ENCODE data around the gene PTPRK.

The PTPRK gene

DNA sequence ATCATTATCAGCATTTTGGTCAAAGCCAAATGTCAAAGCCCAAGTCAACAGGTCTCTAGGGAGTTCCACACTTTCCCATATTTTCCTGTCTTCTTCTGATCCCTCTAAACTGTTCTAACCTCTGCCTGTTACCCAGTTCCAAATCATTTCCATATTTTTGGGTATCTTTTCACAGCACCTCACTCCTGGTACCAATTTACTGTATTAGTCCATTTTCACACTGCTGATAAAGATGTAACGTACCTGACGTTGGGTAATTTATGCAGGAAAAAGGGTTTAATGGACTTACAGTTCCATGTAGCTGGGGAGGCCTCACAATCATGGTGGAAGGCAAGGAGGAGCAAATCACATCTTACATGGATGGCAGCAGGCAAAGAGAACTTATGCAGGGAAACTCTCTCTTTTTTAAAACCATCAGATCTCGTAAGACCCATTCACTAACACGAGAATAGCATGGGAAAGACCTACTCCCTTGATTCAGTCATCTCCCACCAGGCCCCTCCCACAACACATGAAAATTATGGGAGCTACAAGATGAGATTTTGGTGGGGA lies 143.4 kb downstream of the PTPRK start:
- no peak for DNase-seq

DNA sequence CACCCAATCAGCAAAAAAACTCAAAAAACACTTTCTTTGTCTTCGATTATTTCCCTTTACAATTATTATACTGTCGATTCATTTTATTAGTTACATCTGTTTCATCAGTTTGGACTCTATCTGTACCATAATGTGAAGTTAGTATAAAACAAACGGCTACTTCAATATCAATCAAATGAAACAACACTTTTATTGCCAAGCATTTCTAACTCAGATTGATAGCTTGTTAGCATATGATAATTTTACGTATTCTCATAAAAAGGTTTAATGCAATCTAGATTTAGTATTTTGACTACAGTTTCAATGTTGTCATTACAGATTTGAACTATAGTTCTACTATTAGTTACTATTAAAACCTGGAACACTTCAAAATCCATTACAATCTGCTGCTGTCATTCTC lies 149.3 kb downstream of the PTPRK start:
- no peak for DNase-seq

DNA sequence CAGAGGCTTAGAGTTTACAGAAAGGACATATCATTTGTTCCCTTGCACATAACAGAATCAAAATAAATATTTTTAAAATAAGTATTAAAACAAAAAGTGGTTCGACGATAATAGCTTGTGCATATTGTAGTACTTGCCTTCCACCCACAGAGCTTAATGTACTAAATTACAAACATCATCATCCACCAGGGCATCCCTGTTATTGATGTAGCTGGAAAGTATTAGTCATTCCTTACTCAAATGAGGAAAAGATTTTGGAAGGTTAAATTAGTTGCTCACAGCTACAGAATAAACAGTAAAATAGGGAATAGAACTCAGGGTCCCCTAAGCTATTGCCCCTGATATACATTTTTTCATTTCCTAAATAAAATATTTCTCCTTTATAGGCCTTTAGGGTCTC lies 150.3 kb downstream of the PTPRK start:
- no peak for DNase-seq

DNA sequence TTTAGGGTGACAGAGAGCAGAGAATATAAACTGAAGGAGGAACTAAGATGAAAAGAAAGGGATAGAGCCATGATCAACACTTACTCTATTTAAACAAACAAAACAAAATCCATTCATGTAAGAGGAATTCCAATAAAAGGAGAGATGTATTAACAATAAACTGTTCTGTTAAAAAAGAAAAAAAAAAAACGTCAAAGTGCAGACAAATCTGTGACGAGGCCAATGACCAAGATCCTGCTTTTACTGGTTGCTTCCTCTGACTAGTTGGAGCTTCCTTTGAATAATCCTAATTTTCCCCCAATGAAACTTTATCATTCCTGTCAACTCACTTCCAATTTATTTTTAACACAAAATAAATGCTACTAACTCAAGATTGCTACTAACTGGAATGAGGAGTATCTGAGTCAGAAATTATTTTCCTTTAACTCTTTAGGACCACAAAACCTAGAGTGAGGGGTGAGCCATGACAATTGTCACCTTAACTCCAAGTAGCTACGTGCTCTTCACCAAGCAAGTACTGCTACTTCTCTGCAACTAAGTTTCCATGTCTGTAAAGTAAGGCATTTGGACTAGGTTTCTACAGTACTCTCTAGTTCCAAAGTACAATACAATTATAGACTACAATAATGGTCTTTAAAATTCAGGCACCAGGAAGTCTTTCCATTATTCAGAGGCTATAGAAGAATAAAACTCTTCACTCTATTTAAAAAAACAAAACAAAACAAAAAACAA lies 152.0 kb downstream of the PTPRK start:
- no peak for DNase-seq

DNA sequence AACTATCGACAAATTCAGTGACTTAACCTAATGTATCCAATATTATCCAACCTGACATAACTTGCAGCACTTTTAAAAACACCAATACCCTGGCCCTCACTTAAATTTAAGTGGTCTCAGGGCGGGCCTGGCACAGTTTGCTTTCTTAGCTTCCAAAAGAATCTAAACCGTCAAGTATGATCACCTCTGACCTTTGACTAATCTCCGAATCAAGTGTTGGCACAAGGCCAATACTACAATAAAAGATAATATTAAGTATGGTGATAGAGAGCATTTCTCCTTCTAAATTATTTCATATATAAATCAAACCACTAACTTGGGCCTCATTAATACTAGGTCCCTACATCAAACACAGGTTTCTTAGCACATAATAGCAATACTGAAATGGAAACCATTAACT lies 153.0 kb downstream of the PTPRK start:
- no peak for DNase-seq

DNA sequence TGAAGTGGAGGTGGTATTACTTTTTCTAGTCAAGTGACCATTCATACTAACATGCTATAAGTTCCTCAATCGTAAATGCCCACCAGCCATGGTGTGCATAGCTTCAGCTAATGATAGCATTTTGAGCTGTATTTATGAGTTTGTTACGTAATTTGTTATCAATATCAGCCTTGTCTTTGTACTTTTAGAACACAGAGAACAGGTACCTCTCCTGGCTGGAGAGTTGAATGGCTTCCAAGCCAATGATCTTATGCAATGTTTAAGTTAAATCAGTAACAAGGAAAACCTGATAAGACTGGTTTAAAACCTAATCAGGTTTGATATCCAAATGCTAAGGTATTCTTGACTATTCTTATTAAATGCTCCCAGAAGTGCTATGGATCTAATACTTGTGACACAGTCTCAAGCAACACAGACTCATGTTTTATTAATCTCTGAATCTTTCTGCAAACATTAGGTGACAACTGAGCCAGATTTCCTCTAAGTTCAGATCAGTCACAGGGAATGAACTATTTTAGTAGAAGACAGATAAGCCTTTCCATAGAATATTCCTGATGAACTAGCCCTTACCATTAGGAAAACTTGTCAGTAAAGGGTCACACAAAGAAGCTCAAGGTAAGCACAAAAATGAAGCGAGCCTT lies 154.8 kb downstream of the PTPRK start:
- no peak for DNase-seq

DNA sequence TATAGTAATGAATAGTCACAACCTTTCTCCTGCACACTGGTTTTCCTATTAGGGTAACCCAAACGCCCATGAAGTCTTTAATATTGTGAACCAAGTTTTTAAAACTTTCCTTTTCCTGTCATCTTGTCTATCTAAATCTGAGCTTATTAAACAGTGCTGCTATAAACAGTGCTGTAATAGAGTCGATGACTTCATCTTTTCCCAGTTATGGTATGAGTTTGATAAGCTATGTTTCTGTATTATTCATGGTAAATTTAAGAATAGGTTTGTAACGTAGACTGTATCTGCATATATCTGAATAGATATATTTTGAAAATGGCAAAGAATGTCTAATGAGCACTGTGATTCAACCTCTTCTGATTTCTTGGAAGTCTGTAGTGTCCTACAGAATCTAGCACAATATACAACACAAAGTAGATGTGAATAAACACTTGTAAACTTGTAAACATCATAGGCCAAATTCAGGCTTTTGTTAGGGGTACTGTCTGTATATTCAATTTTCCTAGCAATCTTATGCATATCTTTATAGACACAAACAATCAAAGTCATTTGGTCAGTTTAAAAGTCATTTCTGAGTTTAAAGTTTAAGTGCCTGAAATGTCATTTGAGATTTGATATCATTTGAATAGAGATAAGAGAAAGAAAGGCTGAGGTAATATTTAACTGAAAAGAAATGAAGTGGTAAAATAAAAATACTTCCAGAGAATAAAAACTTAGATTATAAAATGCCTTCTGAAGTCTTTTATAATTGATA lies 155.5 kb downstream of the PTPRK start:
- DNase-seq: no peak

DNA sequence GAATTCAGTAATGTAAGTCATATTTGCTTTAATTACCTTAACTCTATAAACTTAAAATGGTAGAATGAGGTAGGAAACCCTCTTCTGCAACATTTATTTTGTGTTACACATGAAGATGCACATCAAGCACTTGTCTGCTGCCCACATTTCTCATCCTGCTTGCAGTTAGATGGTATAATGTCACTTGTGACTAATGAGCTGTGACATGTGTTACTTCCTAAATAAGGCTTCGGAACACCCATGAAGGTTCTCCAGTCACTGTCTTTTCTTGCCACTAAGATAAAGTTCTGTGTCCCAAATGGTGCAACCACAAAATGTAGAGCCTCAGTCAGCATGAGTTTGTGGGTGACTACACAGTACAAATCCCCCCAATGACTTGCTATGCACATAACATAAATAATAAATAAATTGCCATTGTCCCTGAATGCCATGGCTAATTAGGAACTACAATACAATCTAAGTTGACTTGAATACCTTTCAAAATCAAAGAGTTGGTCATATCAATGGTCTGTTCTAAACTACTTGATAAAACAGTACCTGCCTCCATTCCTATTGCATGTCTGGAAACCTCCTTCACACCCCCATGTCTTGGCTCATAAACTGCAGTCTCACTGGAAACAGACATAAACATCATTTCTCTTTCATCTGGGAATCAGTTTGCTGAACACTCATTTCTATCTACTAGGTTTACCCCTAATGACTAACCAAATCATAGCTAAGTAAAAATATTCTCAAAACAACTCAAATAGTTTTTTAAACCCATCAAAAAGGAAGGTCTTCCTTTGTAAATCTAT lies 157.2 kb downstream of the PTPRK start:
- no peak for DNase-seq

DNA sequence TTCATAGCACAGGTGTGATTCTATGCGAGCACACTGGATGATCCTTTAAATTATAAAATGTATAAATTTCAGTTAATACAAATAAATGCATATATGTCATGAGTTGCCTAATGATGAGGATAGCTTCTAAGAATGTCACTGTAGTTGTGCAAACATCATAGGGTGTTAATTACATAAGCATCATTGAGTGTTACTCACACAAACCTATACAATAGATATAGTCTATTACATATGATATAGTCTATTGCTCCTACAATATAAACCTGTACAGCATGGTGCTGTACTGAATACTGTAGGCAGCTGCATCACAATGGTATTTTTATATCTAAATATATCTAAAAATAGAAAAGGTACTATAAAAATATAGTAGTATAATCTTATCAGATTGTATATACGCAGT lies 159.0 kb downstream of the PTPRK start:
- no peak for DNase-seq

DNA sequence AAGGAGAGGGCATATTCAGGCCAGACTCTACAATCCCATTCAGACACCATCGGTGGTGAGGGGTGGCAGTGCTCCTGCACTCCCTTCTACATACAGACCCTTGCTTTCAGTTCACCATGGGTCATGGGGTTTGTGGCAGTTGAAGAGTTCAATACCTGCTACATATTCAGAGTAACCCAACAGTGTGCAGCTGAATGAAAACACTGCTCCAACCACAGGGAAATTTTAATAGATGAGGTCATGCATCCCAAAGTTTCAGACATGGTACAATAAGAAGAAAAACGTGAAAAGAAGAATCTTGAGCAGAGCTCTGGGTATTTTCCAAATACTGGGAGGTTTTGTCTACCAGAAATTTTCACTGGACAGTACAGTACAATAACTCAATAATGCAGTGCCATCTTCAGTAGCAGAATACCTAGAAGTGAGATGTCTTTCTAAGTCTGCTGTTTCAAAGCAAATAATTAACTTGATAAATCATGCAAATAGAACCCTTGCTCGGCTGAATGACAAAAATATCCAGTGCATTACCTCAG lies 162.1 kb downstream of the PTPRK start:
- no peak for DNase-seq

DNA sequence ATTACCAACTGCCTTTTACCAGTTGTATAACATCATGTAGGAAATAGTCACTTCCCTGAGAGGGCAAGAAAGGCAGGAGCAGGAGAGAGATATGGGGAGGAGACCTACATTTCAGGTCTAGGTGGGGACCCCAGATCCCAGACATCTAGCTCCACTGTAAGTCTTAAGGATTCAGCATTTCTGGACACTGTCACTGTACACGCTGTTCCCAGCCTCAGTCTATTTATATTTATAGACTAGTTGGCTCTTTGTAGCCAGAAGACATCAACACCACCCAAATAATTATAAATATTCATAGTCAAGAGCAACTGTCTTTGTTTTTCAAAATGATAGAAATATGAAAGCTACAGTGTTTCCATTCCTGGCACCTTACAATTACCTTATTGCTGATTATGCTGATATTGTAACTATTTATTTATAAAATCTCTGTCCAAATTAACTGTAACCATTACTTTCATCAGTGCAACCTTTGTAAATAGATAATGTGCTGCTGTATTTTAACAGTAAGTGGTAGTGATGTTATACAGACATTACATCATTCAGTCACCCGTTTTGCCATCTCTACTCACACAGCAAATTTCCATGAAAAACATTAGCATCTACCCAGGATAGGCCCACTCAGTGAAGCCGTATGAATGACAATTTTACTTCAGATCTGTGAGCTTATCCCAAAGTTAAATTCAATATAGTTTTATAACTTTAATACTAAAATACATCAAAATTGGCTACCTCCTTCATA lies 162.8 kb downstream of the PTPRK start:
- no peak for DNase-seq

DNA sequence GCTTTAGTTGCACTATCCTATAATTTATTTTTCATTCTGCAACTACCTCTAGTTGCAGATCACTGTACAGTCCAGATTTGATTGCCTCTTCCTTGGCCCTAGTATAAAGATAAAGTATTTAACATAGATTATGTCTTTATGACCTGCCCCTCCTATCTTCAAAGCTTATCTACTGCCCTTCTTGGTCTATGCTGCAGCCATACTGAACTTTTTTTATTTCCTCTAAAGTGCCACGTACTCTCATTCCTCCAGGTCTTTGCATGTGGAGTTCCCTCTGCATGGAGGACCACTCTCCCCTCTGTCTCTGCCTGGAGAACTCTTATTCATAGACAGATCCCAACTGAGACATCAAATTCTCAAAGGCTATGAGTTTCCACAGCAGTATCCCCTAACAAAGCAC lies 168.0 kb downstream of the PTPRK start:
- DNase-seq: no peak

DNA sequence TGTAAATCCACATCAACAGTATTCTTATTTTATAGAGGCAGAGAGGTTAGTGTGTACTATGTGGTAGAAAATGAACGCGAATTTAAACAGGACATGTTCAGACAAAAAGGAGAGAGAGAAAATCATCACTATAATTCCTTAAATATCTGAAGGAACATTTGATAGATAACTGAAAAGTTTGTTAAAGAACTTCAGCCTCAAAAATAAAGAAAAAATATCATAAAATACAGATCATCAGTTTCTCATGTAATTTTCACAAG lies 169.2 kb downstream of the PTPRK start:
- no peak for DNase-seq

DNA sequence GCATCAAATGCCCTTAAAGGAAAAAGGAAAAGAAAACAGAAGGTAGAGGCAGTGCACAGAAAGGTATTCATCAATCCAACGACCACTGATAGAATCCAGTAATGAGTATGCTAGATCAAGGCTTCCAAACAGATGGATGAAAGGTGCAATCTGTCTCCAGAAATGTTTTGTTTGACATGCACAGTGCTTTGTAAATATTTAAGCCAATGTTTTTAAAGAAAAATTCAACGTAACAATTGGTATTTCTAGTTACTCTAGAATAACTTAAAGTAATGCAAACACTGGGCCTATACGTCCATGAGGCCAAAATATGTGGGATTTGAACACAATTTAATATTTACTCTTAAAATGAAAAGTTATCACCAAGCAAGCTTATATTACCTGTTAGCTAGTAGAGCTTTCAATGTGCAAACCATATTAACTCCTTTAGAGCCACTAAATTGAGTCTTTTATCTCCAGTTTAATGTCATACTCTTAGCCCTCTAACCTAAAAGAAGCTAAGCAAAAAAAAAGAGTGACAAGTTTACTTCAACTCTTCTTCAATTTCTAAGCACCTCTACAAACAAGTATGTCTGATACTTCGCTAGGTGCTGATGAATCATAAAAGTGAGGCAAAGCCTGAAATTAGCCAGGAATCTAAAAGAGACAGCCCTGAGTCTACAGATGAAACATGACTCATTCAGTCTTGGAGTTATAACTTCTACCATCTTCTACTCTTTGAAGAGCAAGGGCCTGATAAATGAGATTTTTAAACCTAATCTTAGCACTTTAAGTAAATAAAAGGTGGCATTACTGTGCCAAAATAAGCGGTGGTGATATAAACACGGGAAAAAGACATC lies 169.8 kb downstream of the PTPRK start:
- no peak for DNase-seq

DNA sequence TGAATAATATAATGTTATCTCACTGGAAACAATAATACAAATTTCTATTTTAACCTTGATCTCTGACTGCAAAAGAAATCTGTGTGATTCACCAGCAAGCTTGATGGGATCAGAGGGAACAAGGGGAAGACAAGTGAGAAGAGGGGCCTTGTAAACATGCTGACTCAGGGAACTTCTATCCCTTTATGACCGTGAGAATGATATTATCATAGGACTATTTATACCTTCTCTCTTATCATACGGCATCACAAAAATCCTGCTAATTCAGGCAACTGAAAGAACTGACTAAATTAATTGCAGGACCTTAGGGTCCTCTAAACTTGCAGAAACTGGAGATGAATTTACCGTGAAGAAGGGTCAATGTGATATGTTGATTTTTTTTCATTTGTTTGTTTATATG lies 173.3 kb downstream of the PTPRK start:
- DNase-seq: no peak

DNA sequence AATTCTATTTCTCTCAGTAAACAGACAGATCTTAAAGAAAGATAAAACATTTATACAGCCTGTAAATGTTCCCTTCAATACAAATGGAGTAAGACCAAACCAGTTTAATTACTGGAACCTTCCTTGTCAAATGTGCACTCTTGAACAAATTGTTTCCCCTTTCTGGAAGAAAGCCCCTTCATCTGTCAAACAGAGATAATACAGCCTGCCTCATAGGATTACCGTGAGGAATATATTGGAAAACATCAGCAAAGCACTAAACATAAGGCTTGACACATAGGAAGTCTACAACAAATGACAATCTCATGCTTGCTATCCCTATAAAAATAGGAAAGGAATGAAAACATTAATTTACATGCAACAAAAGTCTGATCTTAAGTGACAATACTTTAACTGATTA lies 173.8 kb downstream of the PTPRK start:
- DNase-seq: no peak

DNA sequence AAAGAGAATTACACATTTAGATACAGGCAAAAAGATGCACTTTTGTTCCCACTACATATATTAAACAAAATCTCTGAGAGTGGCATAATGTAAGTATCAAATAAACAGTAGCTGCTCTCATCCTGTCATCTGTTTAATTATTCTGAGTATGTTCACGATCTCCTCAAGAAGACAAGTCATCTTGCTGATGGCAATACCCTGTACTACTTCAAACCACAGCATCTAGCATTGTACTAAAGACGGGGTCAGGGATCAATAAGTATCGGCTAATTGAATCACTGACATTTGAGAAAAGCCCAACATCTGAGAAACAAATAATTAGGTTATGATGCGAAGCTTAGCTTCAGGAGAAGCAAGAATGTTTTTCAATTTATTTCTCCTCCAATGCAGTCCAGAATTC lies 175.1 kb downstream of the PTPRK start:
- no peak for DNase-seq

DNA sequence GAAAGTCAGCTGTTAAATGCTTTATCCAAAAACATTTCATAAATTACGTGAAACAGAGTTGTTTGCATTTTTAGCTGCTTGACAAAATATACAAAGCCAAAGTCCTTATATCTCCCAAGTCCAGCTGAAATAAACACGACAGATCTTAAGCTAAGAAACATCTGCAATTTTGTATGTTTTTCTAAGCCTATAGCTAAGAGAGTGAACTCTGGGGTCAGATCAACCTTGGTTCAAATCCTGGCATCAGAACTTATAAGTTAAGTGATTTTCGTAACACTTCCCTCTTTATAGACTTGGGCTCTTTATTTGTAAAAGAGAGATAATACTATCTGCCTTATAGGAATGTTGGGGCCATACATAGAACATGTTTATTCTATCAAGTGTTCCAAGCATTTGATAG lies 176.7 kb downstream of the PTPRK start:
- DNase-seq: no peak

DNA sequence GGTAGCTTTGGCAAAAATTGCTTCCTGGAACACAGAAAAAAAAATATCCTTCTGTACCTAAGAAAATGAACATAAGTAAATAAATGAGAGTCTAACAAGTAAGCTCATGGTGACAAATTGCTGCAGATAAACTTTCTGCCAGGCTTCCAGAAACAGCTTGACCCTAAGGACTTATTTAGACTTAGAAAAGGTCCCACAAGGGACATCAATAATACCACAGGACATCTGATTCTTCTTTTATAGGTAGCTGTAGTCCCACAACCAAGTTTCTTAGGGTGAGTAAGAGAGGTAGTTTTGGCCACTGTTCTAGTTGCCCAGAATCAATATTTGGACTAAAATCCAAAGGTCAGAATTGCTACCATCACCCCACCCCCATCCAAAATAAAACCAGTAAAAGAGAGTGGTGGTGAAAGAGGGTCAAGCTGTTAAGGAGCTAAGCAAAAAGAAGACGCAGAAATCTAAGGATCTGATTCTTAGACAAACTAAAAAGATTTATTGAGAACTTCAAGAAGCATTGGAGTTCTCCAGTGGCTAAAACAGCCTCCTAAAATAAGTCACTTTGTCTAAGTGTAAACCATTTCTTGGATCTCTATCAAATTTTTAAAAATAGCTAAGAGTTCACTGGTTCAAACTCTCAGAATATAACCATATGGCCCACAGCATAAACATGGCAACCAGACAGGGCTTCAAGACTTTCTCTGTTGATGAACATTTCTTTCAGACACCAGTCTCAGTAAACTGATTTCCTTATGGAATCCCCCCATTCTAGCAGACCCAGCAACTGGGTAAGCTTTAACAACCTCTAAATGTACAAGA lies 180.6 kb downstream of the PTPRK start:
- DNase-seq: no peak

DNA sequence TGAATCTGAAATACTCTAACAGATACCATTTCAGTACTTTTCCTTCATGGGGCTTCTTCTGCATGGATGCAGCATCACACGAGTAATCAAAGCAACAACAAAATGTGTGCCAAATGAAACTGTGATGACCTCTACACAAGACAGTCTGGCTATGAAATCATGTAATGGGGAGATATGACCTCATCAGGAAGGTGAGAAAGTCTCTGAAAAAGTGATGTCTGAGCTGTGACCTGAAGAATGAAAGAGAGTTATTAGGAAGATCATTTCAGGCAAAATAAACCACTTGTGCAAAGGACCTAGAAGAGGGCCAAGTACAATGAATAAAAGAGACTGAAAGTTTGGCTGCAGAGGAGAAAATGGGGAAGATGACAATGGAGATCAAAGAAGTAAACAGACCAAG lies 182.8 kb downstream of the PTPRK start:
- DNase-seq: no peak

All from GF-D8 (cell line).